ENCODE data around the gene RAB40C.

Gene RAB40C, protein sequence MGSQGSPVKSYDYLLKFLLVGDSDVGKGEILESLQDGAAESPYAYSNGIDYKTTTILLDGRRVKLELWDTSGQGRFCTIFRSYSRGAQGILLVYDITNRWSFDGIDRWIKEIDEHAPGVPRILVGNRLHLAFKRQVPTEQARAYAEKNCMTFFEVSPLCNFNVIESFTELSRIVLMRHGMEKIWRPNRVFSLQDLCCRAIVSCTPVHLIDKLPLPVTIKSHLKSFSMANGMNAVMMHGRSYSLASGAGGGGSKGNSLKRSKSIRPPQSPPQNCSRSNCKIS

DNA sequence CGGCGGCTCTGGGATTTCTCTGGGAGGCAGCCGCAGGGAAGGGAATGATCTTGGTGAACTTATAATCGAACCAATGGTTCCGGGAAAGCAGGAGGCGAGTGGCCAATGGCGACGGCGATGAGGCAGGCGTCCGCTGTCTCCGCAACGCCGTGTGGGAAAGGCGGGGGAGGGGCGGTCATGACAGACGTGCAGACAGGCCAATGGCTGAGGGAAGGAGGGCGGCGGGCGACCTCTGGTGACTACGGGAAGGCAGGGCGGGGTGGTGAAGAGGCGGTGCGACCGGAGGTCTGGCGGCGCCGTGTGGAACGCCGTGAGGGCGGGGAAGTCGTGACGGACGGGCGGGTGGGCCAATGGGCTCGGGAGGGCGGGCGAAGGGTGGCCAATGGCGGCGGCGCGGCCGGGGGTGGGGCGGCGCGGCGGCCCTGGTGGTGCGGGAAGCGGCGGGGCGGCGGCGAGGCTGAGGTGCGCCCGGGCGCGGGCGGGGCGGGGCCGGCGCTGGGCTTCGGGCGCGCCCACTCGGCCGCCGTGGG is at the start of gene RAB40C:
Gene RAB40C (plus strand): TSS at position 409 of the 530 bp plus-strand sequence. CDS start 226 bp downstream, outside the sequence.
- DNase-seq, result peak; percentile 83

DNA sequence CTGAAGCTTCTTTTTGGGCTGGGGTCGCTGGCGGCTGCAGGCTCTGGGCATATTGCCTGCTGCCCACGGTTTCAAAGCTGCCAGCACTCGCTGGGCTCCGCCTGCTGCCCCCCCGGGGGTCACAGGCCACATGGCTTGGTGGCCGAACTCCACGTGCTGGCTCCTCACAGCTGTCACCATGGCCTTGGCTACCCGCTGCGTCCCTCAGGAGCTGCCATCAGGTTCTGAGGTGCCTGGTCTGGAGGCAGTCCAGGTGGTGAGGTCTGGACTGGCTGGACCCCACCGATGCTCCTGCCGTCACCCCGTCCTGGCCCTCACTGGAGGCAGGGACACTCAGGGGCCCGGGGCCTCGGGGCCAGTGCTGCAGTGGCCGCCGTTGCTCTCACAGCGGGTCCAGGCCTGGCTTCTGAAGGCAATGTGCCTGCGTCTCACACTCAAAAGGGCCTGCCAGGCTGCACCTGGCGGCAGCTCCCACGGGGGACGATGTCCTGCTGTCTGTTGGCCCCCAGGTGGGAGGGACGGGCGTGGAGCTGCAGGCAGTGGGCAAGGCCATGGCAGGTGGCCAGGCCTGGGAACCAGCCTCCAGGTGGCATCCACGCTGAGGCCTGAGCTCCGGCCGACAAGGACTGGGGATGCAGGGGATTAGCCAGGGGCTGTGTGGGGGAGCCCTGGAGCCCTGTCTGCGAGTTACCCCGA is 49.1 kb upstream of the RAB40C start:
- no peak for DNase-seq

DNA sequence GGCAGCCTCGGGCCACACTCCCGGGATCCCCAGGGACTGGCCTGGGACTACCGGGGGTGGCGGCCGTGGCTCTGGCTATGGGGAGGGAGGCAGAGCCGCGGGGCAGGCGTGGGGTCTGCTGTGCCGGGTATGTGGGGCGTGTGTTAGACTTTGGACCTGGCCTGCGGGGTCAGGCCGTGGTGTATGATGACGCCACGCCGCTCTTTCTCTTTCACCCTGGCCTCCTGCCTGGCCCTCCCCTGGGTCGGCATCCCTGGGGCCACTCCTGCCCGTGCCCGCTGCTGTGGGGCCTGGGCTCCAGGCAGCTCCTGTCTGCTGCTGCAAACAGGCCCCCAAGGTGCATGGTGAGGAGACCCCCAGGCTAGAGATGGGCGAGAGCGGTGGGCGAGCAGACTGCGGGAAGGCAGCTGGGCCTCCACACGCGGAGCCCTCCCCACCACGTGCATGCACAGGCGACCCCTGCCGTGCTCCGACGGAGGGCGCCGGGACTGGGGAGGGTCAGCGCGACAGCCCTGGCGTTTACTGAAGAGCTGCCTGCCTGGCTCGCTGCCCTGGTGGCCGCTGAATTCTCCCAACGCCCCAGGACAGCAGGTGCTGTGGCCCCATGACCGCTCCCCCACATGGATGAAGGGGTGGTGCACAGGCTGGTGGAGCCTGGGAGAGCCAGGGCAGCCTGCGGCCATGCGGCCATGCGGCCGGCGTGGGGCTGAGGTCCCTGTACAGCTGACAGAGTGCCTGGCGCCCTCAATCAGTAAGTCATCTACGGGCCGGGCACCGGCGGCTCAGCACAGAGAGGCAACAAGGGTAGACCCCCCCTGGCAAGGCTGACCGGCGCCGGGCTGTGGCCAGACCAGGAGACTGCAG is 46.3 kb upstream of the RAB40C start:
- DNase-seq, result no peak

DNA sequence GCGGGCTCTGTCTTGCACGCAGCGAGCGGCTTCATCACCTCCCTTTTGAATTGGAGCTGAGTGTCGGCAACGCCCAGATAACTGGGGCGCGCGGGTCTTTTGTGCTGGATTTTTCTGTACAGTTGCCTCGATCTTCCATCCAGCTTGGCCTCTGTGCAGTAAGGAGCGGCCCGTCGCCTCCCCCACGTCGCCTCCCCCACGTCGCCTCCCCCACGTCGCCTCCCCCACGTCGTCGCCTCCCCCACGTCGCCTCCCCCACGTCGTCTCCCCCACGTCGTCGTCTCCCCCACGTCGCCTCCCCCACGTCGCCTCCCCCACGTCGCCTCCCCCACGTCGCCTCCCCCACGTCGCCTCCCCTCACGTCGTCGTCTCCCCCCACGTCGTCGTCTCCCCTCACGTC is 45.3 kb upstream of the RAB40C start:
- no peak for DNase-seq

DNA sequence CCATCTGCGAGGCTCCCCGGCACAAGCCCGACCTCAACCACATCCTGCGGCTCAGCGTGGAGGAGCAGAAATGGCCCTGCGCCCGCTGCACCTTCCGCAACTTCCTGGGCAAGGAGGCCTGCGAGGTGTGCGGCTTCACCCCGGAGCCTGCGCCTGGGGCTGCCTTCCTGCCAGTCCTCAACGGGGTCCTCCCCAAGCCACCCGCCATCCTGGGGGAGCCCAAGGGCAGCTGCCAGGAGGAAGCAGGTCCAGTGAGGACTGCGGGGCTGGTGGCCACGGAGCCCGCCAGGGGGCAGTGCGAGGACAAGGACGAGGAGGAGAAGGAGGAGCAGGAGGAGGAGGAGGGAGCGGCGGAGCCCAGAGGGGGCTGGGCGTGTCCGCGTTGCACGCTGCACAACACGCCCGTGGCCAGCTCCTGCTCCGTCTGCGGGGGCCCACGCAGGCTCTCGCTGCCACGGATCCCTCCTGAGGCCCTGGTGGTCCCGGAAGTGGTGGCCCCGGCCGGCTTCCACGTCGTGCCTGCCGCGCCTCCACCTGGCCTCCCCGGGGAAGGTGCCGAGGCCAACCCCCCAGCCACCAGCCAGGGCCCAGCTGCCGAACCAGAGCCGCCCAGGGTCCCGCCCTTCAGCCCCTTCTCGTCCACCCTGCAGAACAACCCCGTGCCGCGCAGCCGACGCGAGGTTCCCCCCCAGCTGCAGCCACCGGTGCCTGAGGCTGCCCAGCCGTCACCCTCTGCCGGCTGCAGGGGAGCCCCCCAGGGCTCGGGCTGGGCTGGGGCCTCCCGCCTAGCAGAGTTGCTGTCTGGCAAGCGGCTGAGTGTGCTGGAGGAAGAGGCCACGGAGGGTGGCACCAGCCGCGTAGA is 42.7 kb upstream of the RAB40C start:
- DNase-seq, result no peak

DNA sequence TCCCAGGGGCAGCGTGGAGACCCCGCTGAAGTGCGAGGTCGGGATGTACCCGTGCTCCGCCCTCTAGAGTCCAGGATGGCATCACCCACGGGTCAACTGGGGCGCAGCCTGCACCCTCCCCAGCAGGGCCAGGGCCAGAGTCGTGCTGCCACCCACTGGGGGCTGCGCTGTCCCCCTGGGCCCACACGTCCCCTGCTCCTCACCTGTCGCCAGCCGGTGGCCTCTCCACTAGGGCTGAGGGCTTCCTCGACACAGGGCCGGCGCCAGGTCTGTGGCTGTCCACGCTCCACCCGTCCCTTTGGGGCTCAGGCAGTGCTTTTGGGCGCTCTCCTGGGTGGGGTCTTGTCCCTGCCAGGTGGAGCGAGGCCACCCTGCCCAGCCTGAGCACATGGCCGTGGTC is 41.3 kb upstream of the RAB40C start:
- DNase-seq, result no peak

DNA sequence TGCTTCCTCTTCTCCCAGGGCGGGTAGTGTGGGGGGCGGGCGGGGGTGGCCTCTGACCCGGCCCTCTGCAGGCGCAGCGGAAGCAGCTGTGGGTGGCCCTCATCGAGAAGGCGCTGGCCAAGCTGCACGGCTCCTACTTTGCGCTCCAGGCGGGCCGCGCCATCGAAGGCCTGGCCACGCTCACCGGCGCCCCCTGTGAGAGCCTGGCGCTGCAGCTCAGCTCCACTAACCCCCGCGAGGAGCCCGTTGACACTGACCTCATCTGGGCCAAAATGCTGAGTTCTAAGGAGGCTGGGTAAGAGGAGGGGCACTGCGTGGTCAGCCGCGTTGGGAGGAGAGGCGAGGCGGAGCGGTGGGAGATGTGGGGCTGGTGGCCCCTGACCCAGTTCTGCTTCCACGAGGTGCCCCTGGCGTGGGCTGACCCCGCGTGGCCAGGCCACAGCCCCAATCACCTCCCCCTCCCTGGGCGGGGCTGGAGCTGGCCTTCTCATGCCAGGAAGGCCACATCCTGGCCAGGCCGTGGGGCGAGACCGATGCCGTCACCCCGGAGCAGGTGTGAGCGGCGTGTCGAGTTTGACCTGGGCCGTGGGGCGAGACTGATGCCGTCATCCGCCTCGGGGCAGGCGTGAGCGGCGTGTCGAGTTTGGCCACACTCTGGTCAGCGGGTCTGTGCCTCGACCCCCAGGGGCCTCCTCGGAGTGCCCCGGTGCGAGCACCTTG is 40.2 kb upstream of the RAB40C start:
- no peak for DNase-seq

DNA sequence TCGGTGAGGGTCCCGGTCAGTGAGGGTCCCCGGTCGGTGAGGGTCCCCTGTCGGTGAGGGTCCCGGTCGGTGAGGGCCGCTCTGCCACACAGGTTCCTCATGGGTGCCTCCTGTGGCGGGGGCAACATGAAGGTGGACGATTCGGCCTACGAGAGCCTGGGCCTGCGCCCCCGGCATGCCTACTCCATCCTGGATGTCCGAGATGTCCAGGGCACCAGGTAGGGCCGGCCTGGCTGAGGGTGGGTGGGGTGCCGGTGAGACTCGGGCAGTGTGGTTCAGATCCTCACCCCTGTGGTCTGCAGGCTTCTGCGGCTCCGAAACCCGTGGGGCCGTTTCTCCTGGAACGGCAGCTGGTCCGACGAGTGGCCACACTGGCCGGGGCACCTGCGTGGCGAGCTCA is 38.7 kb upstream of the RAB40C start:
- no peak for DNase-seq

DNA sequence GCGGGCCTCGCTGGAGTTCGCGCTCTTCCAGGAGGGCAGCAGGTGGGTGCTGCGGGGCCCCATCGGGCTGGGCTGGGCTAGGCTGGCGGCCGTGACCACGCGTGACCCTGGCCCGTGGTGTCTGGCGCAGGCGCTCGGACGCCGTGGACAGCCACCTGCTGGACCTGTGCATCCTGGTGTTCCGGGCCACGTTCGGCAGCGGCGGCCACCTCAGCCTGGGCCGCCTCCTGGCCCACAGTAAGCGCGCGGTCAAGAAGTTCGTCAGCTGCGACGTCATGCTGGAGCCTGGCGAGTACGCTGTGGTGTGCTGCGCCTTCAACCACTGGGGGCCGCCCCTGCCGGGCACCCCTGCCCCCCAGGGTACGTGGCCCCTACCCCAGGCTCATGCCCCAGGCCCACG is 37.7 kb upstream of the RAB40C start:
- DNase-seq, result no peak

DNA sequence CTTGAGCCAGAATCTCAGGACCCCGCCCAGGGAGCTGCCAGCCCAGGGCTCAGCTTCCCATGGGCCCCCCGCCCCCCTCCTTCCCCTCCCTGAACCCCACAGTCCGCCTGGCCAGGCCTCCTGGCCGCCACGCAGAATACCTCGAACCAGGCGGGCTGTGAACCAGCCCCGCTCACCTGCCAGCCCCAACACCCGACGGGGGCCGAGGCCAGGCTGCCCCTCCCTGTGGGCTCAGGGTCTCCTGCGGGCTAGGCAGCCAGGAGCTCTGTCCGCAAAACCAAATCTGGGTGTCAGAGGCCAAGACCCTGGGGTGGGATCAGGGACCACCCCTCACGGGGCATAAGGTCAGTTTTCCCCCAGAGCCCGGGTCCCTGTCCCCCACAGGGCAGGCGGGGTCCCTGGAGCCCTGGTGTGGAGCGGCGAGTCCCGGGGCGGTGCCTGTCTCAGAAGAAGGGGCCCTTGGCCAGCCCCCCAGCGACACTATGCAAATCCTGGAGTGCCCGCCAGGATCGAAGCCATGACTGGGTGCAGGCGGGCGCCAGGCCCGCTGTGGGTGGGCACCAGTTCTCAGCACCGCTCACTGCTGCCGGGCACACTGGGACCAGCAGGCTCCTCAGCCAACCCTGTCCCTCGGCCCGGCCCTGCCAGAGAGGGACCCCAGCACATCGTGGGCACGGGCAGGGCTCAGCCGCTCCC is 36.1 kb upstream of the RAB40C start:
- DNase-seq, result no peak

DNA sequence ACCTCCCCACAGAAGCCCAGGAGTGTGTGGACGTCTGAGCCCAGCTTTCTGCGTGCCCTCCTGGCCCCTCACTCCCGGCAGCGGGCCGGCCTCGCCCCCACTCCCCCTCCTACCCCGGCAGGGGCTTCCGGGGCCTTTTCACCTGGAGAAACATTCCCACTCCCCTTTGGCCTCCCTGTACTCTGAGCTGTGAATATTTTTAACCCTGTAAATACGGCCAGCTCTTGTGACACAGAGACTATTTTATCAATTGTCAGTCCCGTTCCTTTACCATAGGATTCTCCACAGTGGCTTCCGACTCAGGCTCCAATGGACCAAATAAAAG is 35.6 kb upstream of the RAB40C start:
- no peak for DNase-seq

DNA sequence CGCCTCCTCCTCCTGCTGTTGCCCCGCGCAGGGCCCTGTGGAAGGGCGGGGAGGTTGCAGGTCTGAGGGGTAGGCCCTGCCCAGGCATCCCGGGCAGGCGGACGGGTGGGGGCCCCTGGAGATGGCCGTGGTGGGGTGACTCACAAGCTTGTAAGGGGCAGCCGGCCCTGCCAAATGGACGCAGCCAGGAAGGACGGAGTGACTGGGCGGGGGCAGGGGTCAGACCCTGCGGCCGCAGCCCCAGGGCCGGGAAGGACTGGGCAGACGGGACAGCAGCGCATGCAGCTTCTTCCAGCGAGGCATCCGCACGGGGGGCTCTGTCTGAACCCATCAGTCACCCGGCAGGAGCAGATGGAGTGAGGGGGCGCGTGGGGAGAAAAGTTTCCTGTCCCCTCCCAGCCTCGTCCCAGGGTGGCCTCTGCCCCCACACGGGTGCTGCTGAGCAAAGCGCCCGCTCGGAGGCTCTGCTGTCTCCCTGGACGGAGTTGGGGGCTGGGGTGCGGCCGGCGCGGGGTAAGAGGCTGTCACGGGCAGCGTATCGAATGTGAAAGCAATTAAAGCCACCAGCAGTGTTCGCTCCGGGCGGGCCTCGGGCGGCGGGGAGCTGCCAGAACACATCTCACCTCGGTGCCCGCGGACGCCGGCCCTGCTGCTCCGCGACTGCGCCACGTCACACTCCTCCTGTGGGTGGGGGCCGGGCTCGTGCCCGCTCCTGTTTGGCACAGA is 35.1 kb upstream of the RAB40C start:
- DNase-seq, result no peak

DNA sequence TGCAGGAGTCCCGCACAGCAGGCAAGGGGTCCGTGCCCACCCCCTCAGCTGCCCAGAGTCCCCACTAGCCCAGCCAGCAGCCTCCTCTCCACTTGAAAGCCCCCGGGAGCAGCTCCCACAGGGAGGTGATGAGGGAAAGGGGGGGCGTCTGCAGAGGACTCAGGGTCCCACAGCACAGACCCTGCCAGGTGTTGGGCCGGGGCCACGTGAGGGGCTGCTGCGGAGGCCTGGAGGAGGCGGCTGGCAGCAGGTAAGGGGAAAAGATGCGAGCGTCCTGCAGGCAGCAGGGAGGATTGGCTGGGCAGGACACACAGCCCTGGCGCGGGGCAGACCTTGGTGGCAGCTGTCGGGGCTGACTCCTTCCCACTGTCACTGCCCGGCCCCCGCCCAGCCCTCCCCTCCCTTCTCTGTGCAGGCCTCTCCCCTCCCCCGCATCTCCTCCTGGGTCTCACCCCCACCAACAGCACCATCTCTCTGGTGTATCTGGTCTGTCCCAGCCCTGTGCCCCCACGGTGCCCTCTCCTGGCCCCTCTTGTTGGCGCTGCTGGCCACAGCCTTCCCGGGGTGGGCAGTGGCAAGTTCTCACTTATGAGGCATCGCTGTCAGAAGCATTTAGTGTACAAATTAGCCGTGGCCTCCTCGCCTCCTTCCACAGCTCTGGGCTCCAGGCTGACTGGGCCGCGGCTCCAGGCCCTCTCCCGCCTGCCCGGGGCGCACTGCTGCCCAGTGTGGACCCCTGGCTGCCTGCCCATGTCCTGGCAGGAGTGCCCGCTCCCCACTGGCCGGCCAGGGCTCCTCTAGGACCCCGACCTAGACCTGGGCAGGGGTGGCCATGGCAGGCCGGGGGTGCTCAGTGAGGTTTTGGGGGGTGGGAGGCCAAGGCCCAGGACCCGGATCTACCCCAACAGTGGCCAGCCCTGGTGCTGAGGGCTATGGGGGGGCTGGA is 34.1 kb upstream of the RAB40C start:
- no peak for DNase-seq

DNA sequence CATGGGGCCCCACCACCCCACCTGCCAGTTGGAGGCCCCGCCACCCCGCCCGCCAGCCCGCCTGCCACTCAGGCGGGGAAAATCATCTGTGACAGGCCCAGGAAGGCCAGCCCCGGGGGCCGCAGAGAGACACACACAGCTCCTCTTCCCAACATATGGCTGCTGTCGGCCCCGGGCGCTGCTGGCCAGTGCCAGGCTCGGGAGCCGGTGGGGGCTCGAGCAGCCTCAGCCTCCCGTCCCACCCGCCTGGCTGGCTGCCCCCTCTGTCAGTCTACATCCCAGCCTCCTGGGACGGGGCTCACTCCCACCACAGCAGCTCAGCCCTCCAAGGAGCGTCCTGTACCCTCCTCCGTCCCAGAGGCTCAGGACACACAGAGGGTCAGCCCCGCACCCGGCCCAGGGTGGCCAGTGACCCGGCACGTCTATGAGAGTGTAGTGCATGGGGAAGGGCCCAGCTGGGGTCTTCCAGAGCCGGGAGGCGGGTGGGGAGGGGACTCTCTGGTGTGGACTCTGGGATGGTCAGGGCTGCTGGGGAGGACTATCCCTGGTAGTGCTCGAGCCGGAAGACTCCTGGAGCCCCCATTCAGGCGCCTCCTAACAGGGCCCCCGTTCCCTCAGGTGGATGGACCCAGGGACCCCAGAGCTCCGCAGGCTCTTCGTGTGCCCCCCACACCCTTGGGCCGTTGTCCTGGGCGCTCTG is 33.2 kb upstream of the RAB40C start:
- no peak for DNase-seq

DNA sequence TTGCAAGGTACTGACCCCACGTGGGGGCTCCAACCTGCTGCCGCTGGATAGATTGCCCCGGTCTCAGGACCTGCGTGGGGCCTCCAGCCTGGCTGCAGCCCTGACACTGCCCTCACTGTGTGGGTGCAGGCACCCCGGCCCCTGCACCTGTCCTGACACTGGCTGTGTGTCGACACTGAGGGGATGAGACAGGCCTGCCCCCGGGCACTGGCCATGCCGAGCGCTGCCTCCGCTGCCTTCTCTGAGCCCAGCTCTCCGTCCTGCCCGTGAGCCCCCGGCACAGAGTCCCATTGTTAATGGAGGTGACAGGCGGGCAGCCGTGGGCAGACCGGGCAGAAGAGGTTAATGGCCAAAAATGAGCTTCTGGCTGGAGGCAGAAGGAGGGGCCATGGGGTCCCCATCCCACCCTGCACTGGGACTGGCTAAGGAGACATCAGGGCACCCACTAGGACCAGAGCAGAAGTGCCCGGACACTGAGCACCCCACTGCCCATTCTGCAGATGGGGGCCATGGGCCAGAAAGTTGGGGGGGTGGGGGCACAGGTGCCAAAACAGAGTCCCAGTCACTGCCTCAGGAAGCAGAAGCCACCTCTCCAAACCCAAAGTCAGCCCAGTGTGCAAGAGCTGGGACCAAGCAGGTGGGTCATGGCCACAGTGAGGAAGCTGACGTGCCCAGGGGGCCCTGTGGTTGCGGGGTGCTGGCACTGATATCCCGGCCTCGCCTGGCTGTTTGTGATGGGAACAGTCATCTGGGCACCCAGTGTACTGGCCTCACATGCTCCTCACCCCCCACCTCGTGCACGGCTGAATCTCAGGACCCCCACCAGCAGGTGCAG is 32.2 kb upstream of the RAB40C start:
- no peak for DNase-seq

DNA sequence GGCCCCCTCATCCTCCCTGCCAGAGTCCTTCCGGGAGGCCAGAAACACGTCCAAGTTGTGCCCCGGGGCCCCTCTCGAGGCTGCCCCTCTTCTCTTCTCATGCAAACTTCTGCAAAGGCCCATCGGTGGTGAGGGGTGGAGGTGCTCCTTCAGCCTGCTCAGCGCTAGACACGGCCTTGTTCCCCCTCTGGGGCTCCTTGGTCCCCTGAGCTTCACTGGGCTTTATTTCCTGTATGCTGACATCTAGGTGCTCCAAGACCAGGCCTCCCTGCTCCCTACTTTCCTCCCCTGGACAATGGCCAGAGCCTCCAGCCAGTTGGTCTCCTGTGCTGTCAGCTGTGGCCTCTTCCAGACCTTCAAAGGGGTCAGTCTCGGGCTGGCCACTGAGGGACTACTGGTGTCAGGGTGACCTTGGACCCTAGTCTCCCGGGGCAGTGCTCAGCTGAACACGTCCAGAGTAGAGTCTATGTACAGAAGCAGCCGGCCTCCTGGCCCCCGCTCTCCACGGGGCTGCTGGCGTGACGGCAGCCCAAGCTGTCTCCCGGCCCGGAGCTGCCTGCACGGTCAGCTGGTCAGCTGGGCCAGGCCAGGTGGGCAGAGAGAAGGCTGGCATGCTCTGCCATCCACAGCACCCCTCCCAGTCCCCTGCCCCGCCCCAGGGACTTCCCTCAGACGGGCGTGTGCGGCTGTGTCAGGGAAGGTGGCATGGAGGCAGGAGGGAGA is 31.4 kb upstream of the RAB40C start:
- no peak for DNase-seq

DNA sequence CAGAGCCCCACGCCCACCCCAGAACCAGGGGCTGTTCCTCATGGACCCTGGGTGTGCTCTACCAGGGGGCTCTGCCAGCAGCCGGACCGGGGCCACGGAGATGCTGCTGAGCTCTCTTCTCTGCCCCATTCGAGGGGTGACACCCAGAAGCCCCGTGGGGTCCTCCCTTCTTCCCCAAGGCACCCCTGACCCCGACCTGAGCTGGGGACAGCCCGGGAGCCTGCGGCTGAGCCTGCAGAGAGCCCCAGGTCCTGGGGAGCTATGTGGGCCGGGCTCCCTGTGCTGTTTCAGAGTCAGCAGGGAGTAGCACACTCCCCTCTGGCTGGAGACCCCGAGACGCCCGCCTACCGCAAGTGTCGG is 30.9 kb upstream of the RAB40C start:
- no peak for DNase-seq
